GM12878 (cell line): ENCODE data around the gene EYA2. TPM values are rescaled to one million over a fixed set of nuclear protein-coding genes. Genes with fewer than 3 reads are reported as not detected.
A peak's percentile ranks its signal among the peaks of the same experiment; 100 is the strongest.

ENCODE experiments used
- ATAC-seq: fragments of 200-7000 bp; cut with Tn5 transposase; 3 replicates; pipeline ENCODE4 v1.9.1; 2020; ENCODE audit warnings: mild to moderate bottlenecking, moderate library complexity
- BruUV-seq: library from RNA; stranded (reverse); fragments of 400-500 nt; replicated peaks from 2 replicates; lab custom pipeline; 2021; lab: Mats Ljungman, UMichigan
- CTCF ChIA-PET: fragments of 300-600 bp; sonication (Branson Sonifier 250); formaldehyde crosslinking; extraction: SDS; loops from one replicate; lab custom pipeline; 2021; ENCODE audit warnings: inconsistent platforms; lab: Yijun Ruan, JAX
- POLR2A ChIA-PET: fragments of 350-600 bp; formaldehyde crosslinking; extraction: SDS; loops from one replicate; lab custom pipeline; 2021; ENCODE audit warnings: inconsistent platforms; lab: Charles Lee
- RAD21 ChIA-PET: fragments of 300-600 bp; sonication (Branson Sonifier 250); formaldehyde crosslinking; loops from one replicate; lab custom pipeline; 2023; ENCODE audit warnings: antibody characterized with exemption; ENCODE audit not compliant: unreplicated experiment; lab: Charles Lee
- SMC1A ChIA-PET: fragments of 300-600 bp; sonication (Branson Sonifier 250); formaldehyde crosslinking; loops from one replicate; lab custom pipeline; 2023; ENCODE audit not compliant: unreplicated experiment, uncharacterized antibody; lab: Charles Lee
- DNase-seq: peaks from one replicate; pipeline ENCODE4 v3.0.0-alpha.2; 2011; ENCODE audit warnings: low read depth, low spot score
- FAIRE-seq: peaks from 3 replicates; lab custom pipeline; 2011; peaks lifted over from hg19 to GRCh38; lab: Jason Lieb, UNC
- H2AFZ ChIP-seq: 2 replicates; pipeline ENCODE4 v1.6.0; 2011; ENCODE audit warnings: low read depth, low read length, control low read depth; ENCODE audit not compliant: control insufficient read depth
- H3K27ac ChIP-seq: 2 replicates; pipeline ENCODE4 v1.5.1; 2011; ENCODE audit warnings: control low read depth; ENCODE audit not compliant: control insufficient read depth, insufficient read depth
- H3K27me3 ChIP-seq, 2 experiments: replicated peaks in 1 of 2; 2 replicates each; pipeline versions ENCODE4 v1.6.0 to v1.6.1; 2011; ENCODE audit warnings: low read length in 1 of 2; ENCODE audit not compliant: control insufficient read depth in 2 of 2, insufficient read depth in 2 of 2
- H3K36me3 ChIP-seq, 2 experiments: 2 replicates each; pipeline ENCODE4 v1.5.1; 2011; ENCODE audit warnings: low read length in 1 of 2; ENCODE audit not compliant: control insufficient read depth in 2 of 2, insufficient read depth in 2 of 2
- H3K4me1 ChIP-seq: 2 replicates; pipeline ENCODE4 v1.6.1; 2011; ENCODE audit warnings: mild to moderate bottlenecking, low read length, moderate library complexity, mixed read lengths; ENCODE audit not compliant: control insufficient read depth, insufficient read depth
- H3K4me2 ChIP-seq: 2 replicates; pipeline ENCODE4 v1.6.0; 2011; ENCODE audit warnings: control low read depth; ENCODE audit not compliant: control insufficient read depth, insufficient read depth
- H3K4me3 ChIP-seq: fragments of 200-600 bp; sonication (generic); 2 replicates; pipeline ENCODE4 v1.5.1; 2016
- H3K79me2 ChIP-seq: 2 replicates; pipeline ENCODE4 v1.6.0; 2011; ENCODE audit warnings: low read length; ENCODE audit not compliant: control insufficient read depth, insufficient read depth
- H3K9ac ChIP-seq: 2 replicates; pipeline ENCODE4 v1.8.0; 2011; ENCODE audit warnings: low read length, control low read depth, mixed read lengths; ENCODE audit not compliant: control insufficient read depth, insufficient read depth
- H3K9me3 ChIP-seq: replicated peaks from 3 replicates; pipeline ENCODE4 v1.5.1; 2011; ENCODE audit warnings: mild to moderate bottlenecking, low read length; ENCODE audit not compliant: control insufficient read depth, insufficient read depth
- H4K20me1 ChIP-seq: 2 replicates; pipeline ENCODE4 v1.6.0; 2011; ENCODE audit not compliant: control insufficient read depth, insufficient read depth
- BRCA1 ChIP-seq: IDR thresholded peaks from 2 replicates; pipeline ENCODE4 v1.6.1; 2011; ENCODE audit warnings: low read depth, low read length, improper control_type of control experiment
- CBX5 ChIP-seq: sonication (generic); IDR thresholded peaks from 2 replicates; pipeline ENCODE4 v1.6.1; 2016; ENCODE audit warnings: low read depth, moderate library complexity, mild to moderate bottlenecking, inconsistent platforms
- EGR1 ChIP-seq, 2 experiments: IDR thresholded peaks; 1 replicate in 1 of 2; 2 replicates in 1 of 2; pipeline ENCODE4 v1.6.1; 2011 to 2012; ENCODE audit warnings: low read depth in 2 of 2, low read length in 2 of 2, borderline replicate concordance in 1 of 2, mild to moderate bottlenecking in 1 of 2, moderate library complexity in 1 of 2
- ETV6 ChIP-seq, 2 experiments: fragments of 450-650 bp in 1 of 2; IDR thresholded peaks in 1 of 2; conservative IDR thresholded peaks in 1 of 2; 2 replicates each; pipeline ENCODE4 v1.6.1; 2014; ENCODE audit warnings: antibody characterized with exemption in 1 of 2, borderline replicate concordance in 1 of 2, low read depth in 1 of 2, mild to moderate bottlenecking in 1 of 2, moderate library complexity in 1 of 2
- FOS ChIP-seq: IDR thresholded peaks from 3 replicates; pipeline ENCODE4 v1.6.1; 2011; ENCODE audit warnings: borderline replicate concordance; ENCODE audit not compliant: insufficient read length; ENCODE audit errors: extremely low read depth
- HCFC1 ChIP-seq: fragments of 150-350 bp; IDR thresholded peaks from 2 replicates; pipeline ENCODE4 v1.6.1; 2014; ENCODE audit warnings: low read length
- HDAC2 ChIP-seq: fragments of 200-600 bp; sonication (generic); IDR thresholded peaks from 2 replicates; pipeline ENCODE4 v1.6.1; 2017
- IKZF2 ChIP-seq, 2 experiments: fragments of 450-650 bp; IDR thresholded peaks; 2 replicates each; pipeline ENCODE4 v1.6.1; 2017; ENCODE audit warnings: mild to moderate bottlenecking in 2 of 2, moderate library complexity in 2 of 2
- KAT2A ChIP-seq: conservative IDR thresholded peaks from 2 replicates; pipeline ENCODE4 v1.6.1; 2011; ENCODE audit warnings: low read depth, low read length; ENCODE audit not compliant: control insufficient read depth
- LARP7 ChIP-seq: fragments of 450-650 bp; IDR thresholded peaks from 2 replicates; pipeline ENCODE4 v1.6.1; 2017; ENCODE audit warnings: mild to moderate bottlenecking
- NR2C1 ChIP-seq: fragments of 450-650 bp; IDR thresholded peaks from 2 replicates; pipeline ENCODE4 v1.6.1; 2017; ENCODE audit warnings: antibody characterized with exemption, mild to moderate bottlenecking, moderate library complexity
- PKNOX1 ChIP-seq: fragments of 450-650 bp; IDR thresholded peaks from 2 replicates; pipeline ENCODE4 v1.6.1; 2016; ENCODE audit warnings: mild to moderate bottlenecking
- POLR2A ChIP-seq: IDR thresholded peaks from 2 replicates; pipeline ENCODE4 v1.6.1; 2011; ENCODE audit warnings: low read depth, mild to moderate bottlenecking, low read length
- RB1 ChIP-seq: fragments of 450-650 bp; formaldehyde crosslinking; IDR thresholded peaks from 2 replicates; pipeline ENCODE4 v1.6.1; 2017; ENCODE audit warnings: mild to moderate bottlenecking, borderline replicate concordance
- SMC3 ChIP-seq: IDR thresholded peaks from 2 replicates; pipeline ENCODE4 v1.6.1; 2011; ENCODE audit warnings: low read length, improper control_type of control experiment, borderline replicate concordance
- SP1 ChIP-seq: IDR thresholded peaks from one replicate; pipeline ENCODE4 v1.6.1; 2011; ENCODE audit warnings: low read depth, low read length
- ZSCAN29 ChIP-seq: fragments of 450-650 bp; IDR thresholded peaks from 2 replicates; pipeline ENCODE4 v1.6.1; 2017; ENCODE audit warnings: mild to moderate bottlenecking, moderate library complexity
- WGBS: methylation state at CpG from one replicate; pipeline ENCODE4 v1.1.6; 2016; ENCODE audit warnings: low lambda C conversion rate; ENCODE audit not compliant: insufficient replicate concordance, insufficient coverage; ENCODE audit errors: missing lambda C conversion rate; 5-methylcytosine and 5-hydroxymethylcytosine counted together
- in situ Hi-C: fragments of 300-500 bp; cut with MboI; formaldehyde crosslinking; loops from 9 replicates; pipeline ENCODE4 v1.14.3; 2018; ENCODE audit warnings: mixed read lengths
- intact Hi-C: fragments of 100-400 bp; cut with micrococcal nuclease; formaldehyde crosslinking; loops from one replicate; pipeline ENCODE4 v1.14.2; 2022; ENCODE audit not compliant: unreplicated experiment
- polyA plus RNA-seq, 11 experiments: library from polyadenylated mRNA; depleted of rRNA in 4 of 11; unstranded in 6 of 11; stranded (reverse) in 5 of 11; fragments of >200 nt; fragmentation: Nextera tagmentation in 4 of 11; fragmentation: Illumina TruSeq in 1 of 11; extraction: Ambion mirVana in 4 of 11; extraction: Trizol in 1 of 11; gene quantifications; 1 replicate in 1 of 11; 2 replicates in 10 of 11; pipeline versions ENCODE4 v1.2.1 to v1.2.3, GENCODE V29; 2011 to 2016; ENCODE audit warnings: inconsistent platforms in 2 of 11, missing spikeins in 2 of 11, low read depth in 1 of 11
- total RNA-seq, 4 experiments: library from RNA; depleted of rRNA in 3 of 4; stranded (reverse); fragments of >200 nt in 3 of 4; fragmentation: Illumina TruSeq in 1 of 4; extraction: Trizol in 1 of 4; gene quantifications; 2 replicates each; pipeline versions ENCODE4 v1.2.1 to v1.2.3, GENCODE V29; 2013 to 2021
- TF ChIP-seq, protein P1 (sequence below): IDR thresholded peaks from 2 replicates; pipeline ENCODE4 v1.6.1; 2012; ENCODE audit warnings: low read depth, low read length, improper control_type of control experiment
- TF ChIP-seq, protein P2 (sequence below): IDR thresholded peaks from 2 replicates; pipeline ENCODE4 v1.6.1; 2012; ENCODE audit warnings: low read length, inconsistent platforms

The EYA2 gene
- total and polyA plus RNA-seq, 10 of the 15 experiments (the other 5 are each of a cell fraction or from before 2014, with no cell fraction given), result 0.20 TPM; not detected in 9

DNA sequence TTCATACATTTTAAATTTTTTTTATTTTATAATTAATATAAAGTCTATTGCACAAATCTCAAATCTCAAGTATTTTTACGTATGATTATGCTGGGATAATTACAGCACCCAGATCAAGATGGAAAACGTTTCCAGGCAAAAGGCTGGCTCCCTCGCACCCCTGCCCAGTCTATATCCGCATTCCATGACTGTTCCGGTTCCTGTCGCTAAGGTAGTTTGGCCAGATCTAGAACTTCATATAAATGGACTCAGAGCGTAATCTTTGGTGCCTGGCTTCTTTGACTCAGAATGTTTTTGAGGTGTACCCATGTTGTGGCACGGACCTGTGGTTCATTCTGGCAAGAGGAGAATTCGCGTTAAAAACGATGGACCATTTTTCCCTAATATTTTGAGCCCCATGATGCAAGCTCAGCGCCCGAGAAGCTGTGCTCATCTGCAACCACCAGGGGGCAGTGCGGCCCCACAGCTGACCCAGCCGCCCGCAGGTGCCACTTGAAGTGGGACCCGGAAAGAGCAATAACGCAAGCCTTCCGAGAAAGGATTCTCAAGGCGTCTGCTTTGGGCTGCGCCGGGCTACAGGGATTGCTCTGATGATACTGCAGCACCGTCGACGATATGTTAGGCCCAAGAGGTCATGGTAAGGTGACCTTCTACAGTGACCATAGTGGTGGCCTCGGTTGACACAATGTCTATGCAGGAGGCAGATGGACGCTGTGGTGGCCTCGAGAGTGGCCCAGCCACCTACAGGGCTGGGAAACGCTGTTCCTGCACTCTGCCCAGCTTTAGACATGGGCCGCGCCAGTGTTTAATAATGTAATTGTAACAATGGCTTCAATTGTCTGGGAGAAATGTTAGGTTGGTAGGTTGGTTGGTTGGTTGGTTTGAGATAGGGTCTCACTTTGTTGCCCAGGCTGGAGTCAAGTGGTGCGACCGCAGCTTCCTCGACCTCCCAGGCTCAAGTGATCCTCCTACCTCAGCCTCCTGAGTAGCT, 301.7 kb downstream of the EYA2 start (continued):
- TF ChIP-seq ETV6 (conservative IDR thresholded peaks at IDR 0.05 in 1 of 2, IDR thresholded peaks at IDR 0.05 in 1 of 2; ENCODE audit: borderline replicate concordance in 1 of 2, low read depth in 1 of 2) (peak; percentile 15 to 93; a peak in 2 of 4 replicates), NR2C1 (no peak), KAT2A (no peak), HCFC1 (0 out of 2 replicates have a peak, but pooled peaks have one; percentile 11), RB1 (0 out of 2 replicates have a peak, but pooled peaks have one; percentile 73), IKZF2 (IDR thresholded peaks at IDR 0.05) (0 out of 4 replicates have a peak, but pooled peaks have one; percentile 11 to 18), SMC3 (peak; percentile 95), HDAC2 (no peak), POLR2A (no peak), SP1 (peak; percentile 28)

DNA sequence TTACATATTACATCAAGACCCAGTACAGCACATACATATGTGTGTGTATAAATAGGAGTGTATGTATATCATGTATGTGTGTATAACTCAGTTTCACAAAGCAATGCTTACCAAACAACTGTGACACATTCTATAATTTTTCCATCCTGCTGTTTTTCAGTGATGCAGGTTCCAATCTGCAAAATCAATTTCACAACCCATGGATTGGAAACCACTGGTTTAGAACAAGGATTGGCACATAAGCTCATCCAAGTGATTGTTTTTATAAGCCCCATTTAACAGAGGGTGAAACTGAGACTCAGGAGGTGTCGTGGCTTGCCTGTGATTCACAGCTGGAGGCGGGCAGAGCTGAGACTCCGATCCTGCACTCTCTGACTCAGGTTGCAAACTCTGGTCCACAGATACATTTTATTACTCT, 303.6 kb downstream of the EYA2 start:
- intact Hi-C loops (loop anchor here (5.0 to 10.0 kb wide), 2 partner anchors 74 to 443 kb away; no protein-coding TSS in a partner anchor), in situ Hi-C loops (loop anchor here (5.0 kb wide), 1 partner anchor 184 kb away; no protein-coding TSS in a partner anchor)
- peaks cover 17% of the 10 kb centered on the region for H3K4me1 ChIP-seq
- H3K27me3 ChIP-seq, result no peaks in the 10 kb centered on the region
- H3K9ac ChIP-seq, result no peak overlapping the region
- ATAC-seq (peak; percentile 76), FAIRE-seq (peak; percentile 49), DNase-seq (peak; percentile 27)
- no peaks in the 10 kb centered on the region for H3K9me3 ChIP-seq
- peak overlapping the region; percentile 63 for H3K4me2 ChIP-seq
- H3K4me3 ChIP-seq, result no peak overlapping the region
- no peak overlapping the region for H2AFZ ChIP-seq
- H3K36me3 ChIP-seq, result no peaks in the 10 kb centered on the region
- no peak overlapping the region for H3K27ac ChIP-seq
- ChIA-PET SMC1A (interaction anchor here (0.6 to 7.1 kb wide), 18 partner anchors 9 to 466 kb away, joined by 3 to 140 read pairs (median 4); partner anchors contain the start of gene ZMYND8), CTCF (interaction anchor here (0.6 to 16.9 kb wide), 19 partner anchors 9 to 1422 kb away, joined by 3 to 326 read pairs (median 4); no protein-coding TSS in a partner anchor), POLR2A (interaction anchor here (2.1 kb wide), 1 partner anchor 77 kb away, joined by 5 read pairs; no protein-coding TSS in a partner anchor), RAD21 (interaction anchor here (0.8 to 5.9 kb wide), 14 partner anchors 21 to 465 kb away, joined by 3 to 141 read pairs (median 5); partner anchors contain the start of gene ZMYND8)
- WGBS, result 2% methylated on average over 3 of the region's 3 CpGs
- H3K79me2 ChIP-seq, result no peaks in the 10 kb centered on the region
- no peaks in the 10 kb centered on the region for H4K20me1 ChIP-seq
- no TSS peak for BruUV-seq
- TF ChIP-seq LARP7, result no peak
- no peak for TF ChIP-seq ZSCAN29
- TF ChIP-seq, protein P1, sequence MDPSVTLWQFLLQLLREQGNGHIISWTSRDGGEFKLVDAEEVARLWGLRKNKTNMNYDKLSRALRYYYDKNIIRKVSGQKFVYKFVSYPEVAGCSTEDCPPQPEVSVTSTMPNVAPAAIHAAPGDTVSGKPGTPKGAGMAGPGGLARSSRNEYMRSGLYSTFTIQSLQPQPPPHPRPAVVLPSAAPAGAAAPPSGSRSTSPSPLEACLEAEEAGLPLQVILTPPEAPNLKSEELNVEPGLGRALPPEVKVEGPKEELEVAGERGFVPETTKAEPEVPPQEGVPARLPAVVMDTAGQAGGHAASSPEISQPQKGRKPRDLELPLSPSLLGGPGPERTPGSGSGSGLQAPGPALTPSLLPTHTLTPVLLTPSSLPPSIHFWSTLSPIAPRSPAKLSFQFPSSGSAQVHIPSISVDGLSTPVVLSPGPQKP, result no peak
- no peak for TF ChIP-seq CBX5
- no peak for TF ChIP-seq FOS
- no peak for TF ChIP-seq PKNOX1
- TF ChIP-seq EGR1 (IDR thresholded peaks at IDR 0.05; ENCODE audit: borderline replicate concordance in 1 of 2, low read depth in 2 of 2, low read length in 2 of 2), result no peak
- no peak for TF ChIP-seq BRCA1
- TF ChIP-seq, protein P2, sequence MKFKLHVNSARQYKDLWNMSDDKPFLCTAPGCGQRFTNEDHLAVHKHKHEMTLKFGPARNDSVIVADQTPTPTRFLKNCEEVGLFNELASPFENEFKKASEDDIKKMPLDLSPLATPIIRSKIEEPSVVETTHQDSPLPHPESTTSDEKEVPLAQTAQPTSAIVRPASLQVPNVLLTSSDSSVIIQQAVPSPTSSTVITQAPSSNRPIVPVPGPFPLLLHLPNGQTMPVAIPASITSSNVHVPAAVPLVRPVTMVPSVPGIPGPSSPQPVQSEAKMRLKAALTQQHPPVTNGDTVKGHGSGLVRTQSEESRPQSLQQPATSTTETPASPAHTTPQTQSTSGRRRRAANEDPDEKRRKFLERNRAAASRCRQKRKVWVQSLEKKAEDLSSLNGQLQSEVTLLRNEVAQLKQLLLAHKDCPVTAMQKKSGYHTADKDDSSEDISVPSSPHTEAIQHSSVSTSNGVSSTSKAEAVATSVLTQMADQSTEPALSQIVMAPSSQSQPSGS, result no peak
